Peyer's patch (tissue), 4 donors: ENCODE data around the gene ZNF511.

Experiments used
- POLR2A ChIP-seq, 2 donors: fragments of 450-650 bp; IDR thresholded peaks; one replicate each; pipeline ENCODE4 v1.5.1; 2017; ENCODE audit warnings: antibody characterized with exemption in 2 of 2, mild to moderate bottlenecking in 2 of 2, moderate library complexity in 2 of 2
- TF ChIP-seq, protein P1 (sequence below), 6 experiments: fragments of 450-650 bp in 4 of 6; fragments of 200-600 bp in 2 of 6; sonication (generic) in 1 of 6; IDR thresholded peaks; one replicate each; pipeline ENCODE4 v1.5.1; 2017 to 2019; ENCODE audit warnings: antibody characterized with exemption in 6 of 6, mild to moderate bottlenecking in 3 of 6, moderate library complexity in 1 of 6

GRCh38 chr10:133312016-133312768 is 3.5 kb downstream of the ZNF511 start:
- TF ChIP-seq POLR2A (IDR thresholded peaks at IDR 0.05): no peak
- TF ChIP-seq, protein P1, sequence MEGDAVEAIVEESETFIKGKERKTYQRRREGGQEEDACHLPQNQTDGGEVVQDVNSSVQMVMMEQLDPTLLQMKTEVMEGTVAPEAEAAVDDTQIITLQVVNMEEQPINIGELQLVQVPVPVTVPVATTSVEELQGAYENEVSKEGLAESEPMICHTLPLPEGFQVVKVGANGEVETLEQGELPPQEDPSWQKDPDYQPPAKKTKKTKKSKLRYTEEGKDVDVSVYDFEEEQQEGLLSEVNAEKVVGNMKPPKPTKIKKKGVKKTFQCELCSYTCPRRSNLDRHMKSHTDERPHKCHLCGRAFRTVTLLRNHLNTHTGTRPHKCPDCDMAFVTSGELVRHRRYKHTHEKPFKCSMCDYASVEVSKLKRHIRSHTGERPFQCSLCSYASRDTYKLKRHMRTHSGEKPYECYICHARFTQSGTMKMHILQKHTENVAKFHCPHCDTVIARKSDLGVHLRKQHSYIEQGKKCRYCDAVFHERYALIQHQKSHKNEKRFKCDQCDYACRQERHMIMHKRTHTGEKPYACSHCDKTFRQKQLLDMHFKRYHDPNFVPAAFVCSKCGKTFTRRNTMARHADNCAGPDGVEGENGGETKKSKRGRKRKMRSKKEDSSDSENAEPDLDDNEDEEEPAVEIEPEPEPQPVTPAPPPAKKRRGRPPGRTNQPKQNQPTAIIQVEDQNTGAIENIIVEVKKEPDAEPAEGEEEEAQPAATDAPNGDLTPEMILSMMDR (IDR thresholded peaks at IDR 0.05): no peak
